Bone marrow (tissue), 2 donors: Measurements from ENCODE around the gene CRX.
"Not testable (repeated sequence)": the region's sequence is repeated elsewhere in the genome, so short reads cannot be mapped to it uniquely, and the experiment has no call there.

Experiments
- DNase-seq, 2 donors: peaks; one replicate each; lab custom pipeline; 2025; lab: John Stamatoyannopoulos, UW

The CRX gene

GRCh38 chr19:47821460-47822020, at the start of gene CRX:
Gene CRX, plus strand, starts transcription at chr19:47821937. Its CDS starts 12,507 bp downstream, at chr19:47834444.
- DNase-seq, result no peak

GRCh38 chr19:47776568-47776967, 45.2 kb upstream of the CRX start:
- no peak for DNase-seq

- not testable (repeated sequence) for DNase-seq
Observed at GRCh38 chr19:47777245-47778048, 44.3 kb upstream of the CRX start.

GRCh38 chr19:47778049-47778953, 43.4 kb upstream of the CRX start, which contains the start of gene SELENOW:
Gene SELENOW, plus strand, starts transcription at chr19:47778703. Its CDS starts 83 bp downstream, at chr19:47778786.
- peak; percentile 16 to 73 for DNase-seq

GRCh38 chr19:47778954-47779351, 42.8 kb upstream of the CRX start:
- peak in 1 of 2 donors; percentile 31 for DNase-seq

- DNase-seq, result no peak
Observed at GRCh38 chr19:47779524-47780214, 42.1 kb upstream of the CRX start.

GRCh38 chr19:47780215-47780551, 41.6 kb upstream of the CRX start:
- no peak for DNase-seq

- DNase-seq, result no peak
Observed at GRCh38 chr19:47781590-47782262, 40.0 kb upstream of the CRX start.

GRCh38 chr19:47786566-47786965, 35.2 kb upstream of the CRX start:
- DNase-seq, result no peak

- not testable (repeated sequence) for DNase-seq
Observed at GRCh38 chr19:47787307-47787706, 34.4 kb upstream of the CRX start.

- DNase-seq, result not testable (repeated sequence)
Observed at GRCh38 chr19:47789811-47790210, 31.9 kb upstream of the CRX start.

- DNase-seq, result peak; percentile 29 to 43
Observed at GRCh38 chr19:47790398-47790814, 31.3 kb upstream of the CRX start.

GRCh38 chr19:47792616-47793015, 29.1 kb upstream of the CRX start:
- no peak for DNase-seq

GRCh38 chr19:47794526-47794925, 27.2 kb upstream of the CRX start:
- DNase-seq, result no peak

GRCh38 chr19:47796785-47797184, 25.0 kb upstream of the CRX start:
- DNase-seq, result no peak

GRCh38 chr19:47797996-47798903, 23.5 kb upstream of the CRX start:
- no peak for DNase-seq

- DNase-seq, result no peak
Observed at GRCh38 chr19:47798904-47799266, 22.9 kb upstream of the CRX start.

- no peak for DNase-seq
Observed at GRCh38 chr19:47801270-47801669, 20.5 kb upstream of the CRX start.

GRCh38 chr19:47802521-47803043, 19.2 kb upstream of the CRX start:
- no peak for DNase-seq

GRCh38 chr19:47803148-47803547, 18.6 kb upstream of the CRX start:
- DNase-seq, result not testable (repeated sequence)
